Ramos (cell line): ENCODE results near the gene TMIGD1.
"Not testable (repeated sequence)": the region's sequence is repeated elsewhere in the genome, so short reads cannot be mapped to it uniquely, and the experiment has no call there.

Source experiments
- in situ Hi-C: fragments of 300-500 bp; cut with MboI; formaldehyde crosslinking; loops from one replicate; pipeline ENCODE4 v1.14.3; 2022; ENCODE audit warnings: low sequenced_read_pairs; ENCODE audit not compliant: unreplicated experiment

The TMIGD1 gene

GRCh38 chr17:30360086-30360808, 26.4 kb upstream of the TMIGD1 start:
- in situ Hi-C loops: no loop called here

DNA sequence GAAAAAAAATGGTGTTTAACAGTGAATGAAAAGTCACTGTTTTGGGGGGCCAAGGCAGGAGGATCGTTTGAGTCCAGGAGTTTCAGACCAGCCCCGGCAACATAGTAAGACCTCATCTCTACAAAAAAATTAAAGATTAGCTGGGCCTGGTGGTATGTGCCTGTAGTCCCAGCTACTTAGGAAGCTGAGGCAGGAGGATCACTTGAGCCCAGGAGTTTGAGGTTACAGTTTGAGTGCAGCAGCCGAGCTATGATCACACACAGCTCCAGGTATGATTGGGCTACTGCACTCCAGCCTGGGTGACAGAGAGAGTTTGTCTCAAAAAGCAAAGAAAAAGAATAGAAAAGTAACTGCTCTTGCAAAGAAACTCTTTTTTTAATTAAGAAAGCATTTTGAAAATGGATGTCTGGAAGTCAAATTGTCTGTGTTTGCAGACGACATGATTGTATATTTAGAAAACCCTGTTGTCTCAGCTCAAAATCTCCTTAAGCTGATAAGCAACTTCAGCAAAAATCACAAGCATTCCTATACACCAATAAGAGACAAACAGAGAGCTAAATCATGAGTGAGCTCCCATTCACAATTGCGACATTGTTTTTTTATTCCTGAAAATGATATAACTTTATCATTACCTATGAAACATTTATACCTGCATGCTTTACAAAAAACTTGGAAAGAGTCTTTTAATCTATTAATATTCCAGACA, 24.4 kb upstream of the TMIGD1 start:
- in situ Hi-C loops: no loop called here

GRCh38 chr17:30357476-30357875, 23.6 kb upstream of the TMIGD1 start:
- in situ Hi-C loops: no loop called here

GRCh38 chr17:30354701-30355100, 20.8 kb upstream of the TMIGD1 start:
- in situ Hi-C loops: no loop called here

- in situ Hi-C loops: no loop called here
Measured at GRCh38 chr17:30352240-30352814, 18.5 kb upstream of the TMIGD1 start.

GRCh38 chr17:30351735-30352134, 17.9 kb upstream of the TMIGD1 start:
- in situ Hi-C loops: no loop called here

DNA sequence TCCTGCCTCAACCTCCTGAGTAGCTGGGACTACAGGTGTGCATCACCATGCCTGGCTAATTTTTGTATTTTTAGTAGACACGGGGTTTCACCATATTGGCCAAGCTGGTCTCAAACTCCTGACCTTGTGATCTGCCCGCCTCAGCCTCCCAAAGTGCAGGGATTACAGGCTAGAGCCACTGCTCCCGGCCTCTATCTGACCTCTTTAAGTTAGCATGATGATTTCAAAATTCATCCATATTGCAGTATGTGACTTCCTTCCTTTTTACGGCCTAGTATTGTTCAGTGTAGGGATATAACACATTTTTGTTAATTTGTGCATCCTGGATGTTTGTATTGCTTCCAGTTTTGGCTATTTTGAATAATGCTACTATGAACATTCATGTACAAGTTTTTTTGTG, 17.4 kb upstream of the TMIGD1 start:
- in situ Hi-C loops: not testable (repeated sequence)

DNA sequence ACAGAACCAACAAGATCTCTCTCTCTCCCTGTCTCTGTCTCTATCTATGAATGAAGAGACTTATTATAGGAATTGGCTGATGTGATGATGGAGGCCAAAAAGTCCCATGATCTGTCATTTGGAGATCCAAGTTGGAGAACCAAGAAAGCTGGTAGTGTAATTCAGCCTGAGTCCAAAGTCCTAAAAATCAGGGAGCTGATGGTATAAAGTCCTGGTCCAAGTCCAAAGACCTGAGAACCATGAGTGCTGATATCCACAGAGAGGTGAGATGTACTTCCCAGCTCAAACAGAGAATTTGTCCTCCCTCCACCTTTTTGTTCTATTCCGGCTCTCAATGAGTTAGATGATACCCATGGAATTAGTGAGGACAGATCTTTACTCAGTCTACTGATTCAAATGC, 15.4 kb upstream of the TMIGD1 start:
- in situ Hi-C loops: loop anchor here (10.0 to 25.0 kb wide), 2 partner anchors 366 to 488 kb away; partner anchors contain the start of gene ATAD5

GRCh38 chr17:30347488-30347887, 13.6 kb upstream of the TMIGD1 start:
- in situ Hi-C loops: loop anchor here (10.0 to 25.0 kb wide), 2 partner anchors 367 to 490 kb away; partner anchors contain the start of gene ATAD5

DNA sequence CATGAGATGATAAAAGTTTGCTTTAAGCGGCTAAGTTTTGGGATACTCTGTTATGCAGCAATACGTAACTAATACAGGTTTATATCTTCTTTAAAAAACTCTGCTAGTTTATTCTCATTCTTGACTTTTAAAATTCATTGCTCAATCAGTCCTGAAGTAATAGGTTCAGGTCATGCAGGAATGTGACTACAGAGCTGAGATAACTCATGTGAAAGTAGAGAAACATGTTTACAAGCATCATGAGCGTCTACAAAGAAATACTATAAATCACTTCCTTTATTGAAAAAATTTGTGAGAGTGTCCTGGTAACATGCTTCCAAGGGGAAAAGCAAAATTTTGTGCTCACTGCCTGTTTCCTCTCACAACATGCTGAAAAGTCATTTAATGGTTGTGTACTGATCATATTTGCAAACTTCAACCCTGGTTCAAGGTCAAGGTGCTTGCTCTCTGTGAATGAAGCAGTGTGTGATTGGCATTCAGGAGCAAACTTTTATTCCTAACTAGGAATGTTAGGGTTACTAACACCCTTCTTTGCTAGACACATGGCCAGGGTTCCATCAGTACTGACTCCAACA, 12.5 kb upstream of the TMIGD1 start:
- in situ Hi-C loops: loop anchor here (10.0 to 25.0 kb wide), 2 partner anchors 368 to 491 kb away; partner anchors contain the start of gene ATAD5

GRCh38 chr17:30345527-30346075, 11.7 kb upstream of the TMIGD1 start:
- in situ Hi-C loops: loop anchor here (10.0 to 25.0 kb wide), 2 partner anchors 369 to 492 kb away; partner anchors contain the start of gene ATAD5

DNA sequence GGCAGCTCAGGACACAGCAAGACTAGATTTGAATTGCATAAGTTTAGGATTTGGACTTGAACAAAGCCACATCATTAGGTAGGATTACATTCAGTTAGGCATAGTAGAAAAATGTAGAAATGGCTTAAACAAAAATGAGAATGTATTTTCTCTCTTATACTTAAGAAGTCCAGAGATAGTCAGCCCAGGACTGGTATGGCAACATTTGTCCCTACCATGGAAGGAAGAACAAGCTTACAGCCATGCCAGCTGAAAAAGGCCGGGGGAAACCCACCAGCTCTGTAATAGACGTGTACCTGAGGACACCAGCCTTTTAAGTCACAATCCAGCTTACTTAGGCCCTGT, 11.2 kb upstream of the TMIGD1 start:
- in situ Hi-C loops: loop anchor here (10.0 to 25.0 kb wide), 2 partner anchors 370 to 492 kb away; partner anchors contain the start of gene ATAD5

GRCh38 chr17:30344283-30345088, 10.6 kb upstream of the TMIGD1 start:
- in situ Hi-C loops: loop anchor here (10.0 to 25.0 kb wide), 2 partner anchors 370 to 493 kb away; partner anchors contain the start of gene ATAD5

- in situ Hi-C loops: loop anchor here (10.0 to 25.0 kb wide), 2 partner anchors 371 to 494 kb away; partner anchors contain the start of gene ATAD5
Measured at GRCh38 chr17:30343796-30344195, 9.9 kb upstream of the TMIGD1 start.

DNA sequence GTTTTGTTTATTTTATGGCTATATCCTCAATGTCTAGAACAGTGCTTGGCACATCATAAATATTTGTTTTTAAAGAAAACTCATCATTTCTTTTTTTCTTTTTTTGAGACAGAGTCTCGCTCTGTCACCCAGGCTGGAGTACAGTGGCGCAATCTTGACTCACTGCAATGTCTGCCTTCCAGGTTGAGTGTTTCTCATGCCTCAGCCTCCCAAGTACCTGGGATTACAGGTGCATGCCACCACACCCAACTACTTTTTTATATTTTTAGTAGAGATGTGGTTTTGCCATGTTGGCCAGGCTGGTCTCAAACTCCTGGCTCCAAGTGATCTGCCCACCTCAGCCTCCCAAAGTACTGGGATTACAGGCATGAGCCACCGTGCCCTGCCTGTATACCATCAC, 9.4 kb upstream of the TMIGD1 start:
- in situ Hi-C loops: loop anchor here (10.0 to 25.0 kb wide), 2 partner anchors 372 to 494 kb away; partner anchors contain the start of gene ATAD5

GRCh38 chr17:30341703-30342249, 7.9 kb upstream of the TMIGD1 start:
- in situ Hi-C loops: loop anchor here (10.0 to 25.0 kb wide), 2 partner anchors 373 to 496 kb away; partner anchors contain the start of gene ATAD5

- in situ Hi-C loops: loop anchor here (10.0 to 25.0 kb wide), 2 partner anchors 374 to 496 kb away; partner anchors contain the start of gene ATAD5
Measured at GRCh38 chr17:30340801-30341356, 7.0 kb upstream of the TMIGD1 start.

- in situ Hi-C loops: loop anchor here (5.0 to 25.0 kb wide), 2 partner anchors 222 to 498 kb away; partner anchors contain the start of genes ATAD5 and NSRP1
Measured at GRCh38 chr17:30339086-30339485, 5.2 kb upstream of the TMIGD1 start.
